Activated CD4-positive, alpha-beta T cell treated with anti-CD3 and anti-CD28 coated beads, Interleukin-2, Interleukin-6, amounts not matched to agents 100 ng/mL and 50 ng/mL, durations not matched to agents 16 hours and 8 hours (primary cell): ENCODE results near the gene SPRED2.
"Not testable (repeated sequence)": the region's sequence is repeated elsewhere in the genome, so short reads cannot be mapped to it uniquely, and the experiment has no call there.

Experiments
- DNase-seq: peaks from one replicate; pipeline ENCODE4 v3.0.0-alpha.2; 2020

The SPRED2 gene

GRCh38 chr2:65337915-65338314, 94.5 kb downstream of the SPRED2 start:
- DNase-seq = not testable (repeated sequence)

- DNase-seq = no peak
These were observed 97.7 kb downstream of the SPRED2 start for GRCh38 chr2:65334714-65335113.

GRCh38 chr2:65331336-65332025, 100.9 kb downstream of the SPRED2 start:
- DNase-seq = no peak

GRCh38 chr2:65329525-65329924, 102.9 kb downstream of the SPRED2 start:
- no peak for DNase-seq

- no peak for DNase-seq
These were observed 106.1 kb downstream of the SPRED2 start for GRCh38 chr2:65326276-65326675.

- no peak for DNase-seq
These were observed 107.3 kb downstream of the SPRED2 start for GRCh38 chr2:65325066-65325465.

- DNase-seq = no peak
These were observed 111.5 kb downstream of the SPRED2 start for GRCh38 chr2:65320946-65321345.

GRCh38 chr2:65320042-65320725, 112.2 kb downstream of the SPRED2 start:
- DNase-seq = peak; percentile 82

- no peak for DNase-seq
These were observed 112.7 kb downstream of the SPRED2 start for GRCh38 chr2:65319674-65320041.

GRCh38 chr2:65319072-65319673, 113.2 kb downstream of the SPRED2 start:
- peak; percentile 76 for DNase-seq

- DNase-seq = no peak
These were observed 114.6 kb downstream of the SPRED2 start for GRCh38 chr2:65317841-65318240.

GRCh38 chr2:65317351-65317750, 115.0 kb downstream of the SPRED2 start:
- not testable (repeated sequence) for DNase-seq

GRCh38 chr2:65316072-65316471, 116.3 kb downstream of the SPRED2 start:
- no peak for DNase-seq

GRCh38 chr2:65314801-65315441, 117.5 kb downstream of the SPRED2 start:
- no peak for DNase-seq

GRCh38 chr2:65313954-65314256, 118.5 kb downstream of the SPRED2 start:
- DNase-seq = no peak

- DNase-seq = no peak
These were observed 119.1 kb downstream of the SPRED2 start for GRCh38 chr2:65313126-65313953.

GRCh38 chr2:65311596-65311995, 120.8 kb downstream of the SPRED2 start:
- DNase-seq = no peak

GRCh38 chr2:65311049-65311448, 121.3 kb downstream of the SPRED2 start:
- DNase-seq = no peak

- DNase-seq = no peak
These were observed 122.7 kb downstream of the SPRED2 start for GRCh38 chr2:65309699-65310098.

GRCh38 chr2:65305934-65306333, 126.5 kb downstream of the SPRED2 start:
- DNase-seq = no peak

- peak; percentile 92 for DNase-seq
These were observed 131.4 kb downstream of the SPRED2 start for GRCh38 chr2:65300761-65301711.
